HEK293 (cell line): ENCODE data around the gene BLM.

Source experiments
- ZBTB7A ChIP-seq: fragments of 450-650 bp; formaldehyde crosslinking; IDR thresholded peaks from 2 replicates; pipeline ENCODE4 v1.5.1; 2016; ENCODE audit warnings: low read depth, missing biosample characterization, missing genetic modification characterization
- ZNF112 ChIP-seq: fragments of 450-650 bp; formaldehyde crosslinking; IDR thresholded peaks from 2 replicates; pipeline ENCODE4 v1.5.0; 2017; ENCODE audit warnings: missing biosample characterization, missing genetic modification characterization
- ZNF416 ChIP-seq: fragments of 450-650 bp; formaldehyde crosslinking; IDR thresholded peaks from 2 replicates; pipeline ENCODE4 v1.5.1; 2016; ENCODE audit warnings: missing biosample characterization, missing genetic modification characterization
- ZNF514 ChIP-seq: fragments of 450-650 bp; formaldehyde crosslinking; IDR thresholded peaks from 2 replicates; pipeline ENCODE4 v1.5.1; 2016; ENCODE audit warnings: missing biosample characterization, missing genetic modification characterization
- ZNF600 ChIP-seq: fragments of 450-650 bp; formaldehyde crosslinking; IDR thresholded peaks from 2 replicates; pipeline ENCODE4 v1.5.1; 2016; ENCODE audit warnings: missing biosample characterization, missing genetic modification characterization
- ZNF670 ChIP-seq: fragments of 450-650 bp; formaldehyde crosslinking; IDR thresholded peaks from 2 replicates; pipeline ENCODE4 v1.5.1; 2016; ENCODE audit warnings: missing biosample characterization, missing genetic modification characterization, low read depth
- ZNF830 ChIP-seq: fragments of 450-650 bp; IDR thresholded peaks from 2 replicates; pipeline ENCODE4 v1.5.0; 2018; ENCODE audit warnings: missing biosample characterization, missing genetic modification characterization, low read depth, mild to moderate bottlenecking, moderate library complexity
- TF ChIP-seq, protein P1 (sequence below): fragments of 450-650 bp; formaldehyde crosslinking; IDR thresholded peaks from 2 replicates; pipeline ENCODE4 v1.5.1; 2016; ENCODE audit warnings: missing biosample characterization, missing genetic modification characterization
- TF ChIP-seq, protein P2 (sequence below): sonication (generic); formaldehyde crosslinking; IDR thresholded peaks from 2 replicates; pipeline ENCODE4 v1.8.1; 2022; ENCODE audit warnings: mild to moderate bottlenecking, moderate library complexity, missing genetic modification reagents

DNA sequence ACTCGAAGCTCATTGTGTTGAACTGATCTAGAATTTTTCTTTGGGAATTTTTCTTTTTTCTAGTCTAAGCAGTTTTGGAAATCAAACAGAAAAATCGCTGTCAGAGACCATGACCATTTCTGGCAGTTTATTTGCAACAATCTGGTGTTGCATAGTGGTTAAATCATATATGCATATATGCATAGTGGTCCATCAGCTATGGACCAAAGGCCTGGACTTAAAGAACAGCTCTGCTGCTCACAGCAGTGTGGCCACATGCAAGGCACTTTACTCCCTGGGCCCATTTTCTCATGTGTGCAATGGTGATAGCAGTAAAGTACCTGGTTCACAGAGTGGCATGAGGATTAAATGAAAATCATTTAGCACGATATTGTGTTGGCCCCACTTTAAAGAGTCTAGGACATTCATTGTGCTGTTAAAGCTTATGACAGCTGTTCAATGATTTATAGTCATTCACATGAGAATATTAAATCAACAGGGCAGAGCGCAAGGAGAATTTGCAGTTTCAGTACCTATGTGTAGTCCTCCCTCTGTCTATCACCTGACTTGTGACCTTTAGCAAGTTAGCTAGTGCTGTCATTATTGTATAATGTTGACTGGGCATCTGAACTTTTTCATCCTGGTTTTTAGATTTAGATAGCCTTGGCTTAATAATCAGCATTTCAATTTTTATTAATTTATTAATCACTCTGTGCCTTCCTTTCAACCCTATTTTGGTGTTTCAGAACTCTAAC lies 46.4 kb downstream of the BLM start:
- no peak for TF ChIP-seq ZNF830 (tag by site-specific recombination)
- TF ChIP-seq ZNF670 (tag by site-specific recombination), result no peak
- TF ChIP-seq, protein P1, sequence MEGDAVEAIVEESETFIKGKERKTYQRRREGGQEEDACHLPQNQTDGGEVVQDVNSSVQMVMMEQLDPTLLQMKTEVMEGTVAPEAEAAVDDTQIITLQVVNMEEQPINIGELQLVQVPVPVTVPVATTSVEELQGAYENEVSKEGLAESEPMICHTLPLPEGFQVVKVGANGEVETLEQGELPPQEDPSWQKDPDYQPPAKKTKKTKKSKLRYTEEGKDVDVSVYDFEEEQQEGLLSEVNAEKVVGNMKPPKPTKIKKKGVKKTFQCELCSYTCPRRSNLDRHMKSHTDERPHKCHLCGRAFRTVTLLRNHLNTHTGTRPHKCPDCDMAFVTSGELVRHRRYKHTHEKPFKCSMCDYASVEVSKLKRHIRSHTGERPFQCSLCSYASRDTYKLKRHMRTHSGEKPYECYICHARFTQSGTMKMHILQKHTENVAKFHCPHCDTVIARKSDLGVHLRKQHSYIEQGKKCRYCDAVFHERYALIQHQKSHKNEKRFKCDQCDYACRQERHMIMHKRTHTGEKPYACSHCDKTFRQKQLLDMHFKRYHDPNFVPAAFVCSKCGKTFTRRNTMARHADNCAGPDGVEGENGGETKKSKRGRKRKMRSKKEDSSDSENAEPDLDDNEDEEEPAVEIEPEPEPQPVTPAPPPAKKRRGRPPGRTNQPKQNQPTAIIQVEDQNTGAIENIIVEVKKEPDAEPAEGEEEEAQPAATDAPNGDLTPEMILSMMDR (tag by site-specific recombination), result no peak
- TF ChIP-seq ZNF112 (tag by site-specific recombination), result no peak
- no peak for TF ChIP-seq ZNF416
- no peak for TF ChIP-seq ZNF600 (tag by site-specific recombination)
- no peak for TF ChIP-seq ZBTB7A
- TF ChIP-seq, protein P2, sequence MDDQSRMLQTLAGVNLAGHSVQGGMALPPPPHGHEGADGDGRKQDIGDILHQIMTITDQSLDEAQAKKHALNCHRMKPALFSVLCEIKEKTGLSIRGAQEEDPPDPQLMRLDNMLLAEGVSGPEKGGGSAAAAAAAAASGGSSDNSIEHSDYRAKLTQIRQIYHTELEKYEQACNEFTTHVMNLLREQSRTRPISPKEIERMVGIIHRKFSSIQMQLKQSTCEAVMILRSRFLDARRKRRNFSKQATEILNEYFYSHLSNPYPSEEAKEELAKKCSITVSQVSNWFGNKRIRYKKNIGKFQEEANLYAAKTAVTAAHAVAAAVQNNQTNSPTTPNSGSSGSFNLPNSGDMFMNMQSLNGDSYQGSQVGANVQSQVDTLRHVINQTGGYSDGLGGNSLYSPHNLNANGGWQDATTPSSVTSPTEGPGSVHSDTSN (CRISPR knock-in tag), result no peak
- no peak for TF ChIP-seq ZNF514
